ENCODE results near the gene HLA-DQA1.

HLA-DQA1 gene

DNA sequence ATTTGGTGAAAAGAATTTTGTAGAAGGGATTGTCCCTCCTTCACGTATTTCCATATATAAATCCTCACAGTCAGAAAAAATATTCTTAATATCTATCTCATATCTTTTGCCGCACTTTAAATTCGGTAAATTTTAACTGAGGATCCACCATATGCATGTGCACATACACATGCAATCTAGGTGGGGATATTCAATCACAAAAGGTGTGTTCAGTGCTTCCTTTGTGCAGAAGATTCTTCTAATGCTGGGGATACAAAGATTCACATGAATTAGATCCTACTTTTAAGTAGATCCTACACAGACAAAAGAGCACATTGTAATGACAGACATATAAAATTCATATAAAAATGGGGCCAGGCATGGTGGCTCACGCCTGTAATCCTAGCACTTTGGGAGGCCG is 34.0 kb upstream of the HLA-DQA1 start:
- Mint-ChIP-seq H3K36me3 (ENCODE audit: low read depth) (peaks cover 7% of the 10 kb centered on the region), H3K27me3 (ENCODE audit: low read depth, poor library complexity) (peaks cover 5% of the 10 kb centered on the region), H3K4me3 (no peak overlapping the region), H3K4me1 (no peaks in the 10 kb centered on the region), H3K27ac (no peak overlapping the region), H3K9me3 (peaks cover 22% of the 10 kb centered on the region)
- DNase-seq = no peak
- TF ChIP-seq, protein P1, sequence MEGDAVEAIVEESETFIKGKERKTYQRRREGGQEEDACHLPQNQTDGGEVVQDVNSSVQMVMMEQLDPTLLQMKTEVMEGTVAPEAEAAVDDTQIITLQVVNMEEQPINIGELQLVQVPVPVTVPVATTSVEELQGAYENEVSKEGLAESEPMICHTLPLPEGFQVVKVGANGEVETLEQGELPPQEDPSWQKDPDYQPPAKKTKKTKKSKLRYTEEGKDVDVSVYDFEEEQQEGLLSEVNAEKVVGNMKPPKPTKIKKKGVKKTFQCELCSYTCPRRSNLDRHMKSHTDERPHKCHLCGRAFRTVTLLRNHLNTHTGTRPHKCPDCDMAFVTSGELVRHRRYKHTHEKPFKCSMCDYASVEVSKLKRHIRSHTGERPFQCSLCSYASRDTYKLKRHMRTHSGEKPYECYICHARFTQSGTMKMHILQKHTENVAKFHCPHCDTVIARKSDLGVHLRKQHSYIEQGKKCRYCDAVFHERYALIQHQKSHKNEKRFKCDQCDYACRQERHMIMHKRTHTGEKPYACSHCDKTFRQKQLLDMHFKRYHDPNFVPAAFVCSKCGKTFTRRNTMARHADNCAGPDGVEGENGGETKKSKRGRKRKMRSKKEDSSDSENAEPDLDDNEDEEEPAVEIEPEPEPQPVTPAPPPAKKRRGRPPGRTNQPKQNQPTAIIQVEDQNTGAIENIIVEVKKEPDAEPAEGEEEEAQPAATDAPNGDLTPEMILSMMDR (IDR thresholded peaks at IDR 0.05) = no peak

DNA sequence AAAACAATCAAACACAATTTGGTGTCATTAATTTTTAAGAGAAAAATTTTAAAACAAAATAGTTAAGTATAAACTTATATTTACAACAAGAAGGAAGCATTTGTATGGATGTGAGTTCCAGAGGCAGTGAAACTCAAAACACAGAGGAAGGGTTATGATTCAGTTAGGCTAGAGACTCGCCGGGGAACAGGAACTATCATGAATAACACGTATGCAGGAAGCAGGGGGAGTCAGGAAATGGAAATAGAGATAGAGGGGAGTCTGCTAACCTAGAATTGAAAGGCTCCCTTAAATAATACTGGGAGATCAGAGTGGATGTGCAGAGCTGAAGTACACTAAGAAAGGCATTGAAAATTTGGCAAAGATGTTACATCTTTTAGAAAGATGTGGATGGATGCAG is 33.3 kb upstream of the HLA-DQA1 start:
- TF ChIP-seq, protein P1 (IDR thresholded peaks at IDR 0.05) = no peak
- DNase-seq = no peak
- peaks cover 15% of the 10 kb centered on the region for H3K9me3 Mint-ChIP-seq
- no peak overlapping the region for H3K27ac Mint-ChIP-seq
- H3K4me3 Mint-ChIP-seq = no peak overlapping the region
- no peaks in the 10 kb centered on the region for H3K4me1 Mint-ChIP-seq
- H3K27me3 Mint-ChIP-seq (ENCODE audit: low read depth, poor library complexity) = peaks cover 5% of the 10 kb centered on the region
- peaks cover 2% of the 10 kb centered on the region for H3K36me3 Mint-ChIP-seq (ENCODE audit: low read depth)

DNA sequence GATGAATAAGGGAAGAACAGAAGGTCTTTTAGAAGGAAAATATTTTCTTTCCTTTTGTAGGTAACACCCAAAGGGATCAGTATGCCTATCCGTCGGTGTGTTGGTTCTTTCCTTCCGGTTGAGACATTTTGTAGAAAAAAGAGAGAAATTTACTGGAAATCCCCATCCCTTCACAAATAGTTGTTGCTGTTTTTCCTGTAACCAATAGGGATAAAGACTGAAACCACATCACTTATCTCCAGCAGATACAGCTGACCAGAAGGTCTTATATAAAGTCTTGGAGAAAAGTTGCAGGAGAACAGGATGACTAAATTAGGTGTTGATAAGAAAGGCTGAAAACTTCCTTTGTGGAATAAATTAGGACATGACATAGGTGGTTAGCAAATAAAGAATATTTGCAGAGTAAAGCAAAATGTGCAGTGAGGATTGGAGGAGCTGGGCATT is 32.8 kb upstream of the HLA-DQA1 start:
- Mint-ChIP-seq H3K36me3 (ENCODE audit: low read depth) (no peaks in the 10 kb centered on the region), H3K4me1 (no peaks in the 10 kb centered on the region), H3K27me3 (ENCODE audit: low read depth, poor library complexity) (peaks cover 5% of the 10 kb centered on the region), H3K9me3 (peaks cover 9% of the 10 kb centered on the region), H3K27ac (no peak overlapping the region), H3K4me3 (no peak overlapping the region)
- TF ChIP-seq, protein P1 (IDR thresholded peaks at IDR 0.05) = no peak
- no peak for DNase-seq

DNA sequence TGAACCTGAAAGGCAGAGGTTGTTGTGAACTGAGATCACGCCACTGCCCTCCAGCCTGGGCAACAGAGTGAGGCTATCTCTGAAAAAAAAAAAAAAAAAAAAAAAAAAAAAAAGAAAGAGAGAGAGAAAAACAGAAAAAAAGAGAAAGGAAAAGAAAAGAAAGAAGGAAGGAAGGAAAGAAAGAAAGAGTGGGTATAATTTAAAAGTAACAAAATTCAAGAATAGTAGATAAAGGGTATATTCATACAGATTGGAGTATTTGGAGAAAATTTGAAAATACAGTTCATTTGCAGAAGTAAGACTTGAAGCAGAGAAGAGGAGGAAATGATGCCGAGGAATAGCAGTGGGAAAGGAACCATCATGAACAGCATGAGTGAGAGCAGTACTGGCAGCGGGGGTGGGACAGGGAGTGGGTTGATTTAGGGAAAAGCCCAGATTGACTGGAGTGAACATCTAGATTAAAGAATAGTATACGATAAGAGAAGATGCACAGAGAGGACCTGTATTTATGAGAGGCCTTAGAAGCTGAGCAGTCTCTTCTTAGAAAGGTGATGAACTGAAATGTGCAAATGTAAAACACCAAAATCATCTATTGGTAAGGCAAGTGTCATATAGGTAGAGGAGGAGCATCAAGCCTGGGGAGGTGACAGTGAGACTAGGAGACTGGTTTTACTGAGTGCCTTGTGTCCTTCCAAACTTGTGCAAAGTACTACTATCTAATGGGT is 29.8 kb upstream of the HLA-DQA1 start:
- no peaks in the 10 kb centered on the region for H3K9me3 Mint-ChIP-seq
- peaks cover 3% of the 10 kb centered on the region for H3K27me3 Mint-ChIP-seq (ENCODE audit: low read depth, poor library complexity)
- TF ChIP-seq, protein P1 (IDR thresholded peaks at IDR 0.05) = no peak
- no peaks in the 10 kb centered on the region for H3K4me1 Mint-ChIP-seq
- H3K36me3 Mint-ChIP-seq (ENCODE audit: low read depth) = no peaks in the 10 kb centered on the region
- no peak for DNase-seq
- no peak overlapping the region for H3K4me3 Mint-ChIP-seq
- no peak overlapping the region for H3K27ac Mint-ChIP-seq

DNA sequence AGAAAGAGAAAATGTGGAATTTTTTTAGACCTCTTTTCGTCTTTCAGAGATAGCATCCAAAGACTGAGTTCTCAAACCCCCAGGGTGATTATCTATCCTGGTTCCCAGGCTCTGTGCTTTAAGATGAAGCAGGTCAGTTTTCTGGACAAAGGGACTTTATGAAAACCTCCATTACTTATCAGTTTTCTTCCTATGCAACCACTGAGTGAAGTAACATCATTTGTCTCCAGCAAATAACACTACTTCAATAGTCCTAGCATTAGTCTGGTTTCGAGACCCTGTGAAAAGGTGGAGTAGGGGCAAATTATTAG is 29.3 kb upstream of the HLA-DQA1 start:
- TF ChIP-seq, protein P1 (IDR thresholded peaks at IDR 0.05) = no peak

DNA sequence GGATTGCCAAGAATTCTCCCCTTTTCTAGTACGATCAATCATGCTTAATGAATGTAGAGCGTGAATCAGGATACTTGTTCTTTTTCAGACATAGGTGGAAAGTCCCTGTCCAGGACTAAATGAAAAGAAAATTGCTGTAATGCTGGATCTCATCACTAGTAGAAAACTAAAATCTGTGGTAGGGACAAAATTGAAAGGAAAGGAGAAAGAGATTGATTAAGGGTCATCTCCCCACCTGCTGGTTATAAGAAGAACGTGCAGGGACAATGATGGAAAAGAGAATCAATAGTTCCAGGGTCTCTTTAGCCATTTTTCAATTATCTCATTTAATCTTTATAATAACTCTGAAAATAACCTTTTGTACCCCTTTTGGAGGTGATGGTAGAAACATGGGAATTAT is 28.8 kb upstream of the HLA-DQA1 start:
- TF ChIP-seq, protein P1 (IDR thresholded peaks at IDR 0.05) = peak; percentile 46
- Mint-ChIP-seq H3K9me3 (no peaks in the 10 kb centered on the region), H3K27me3 (ENCODE audit: low read depth, poor library complexity) (peaks cover 3% of the 10 kb centered on the region), H3K4me1 (no peaks in the 10 kb centered on the region), H3K36me3 (ENCODE audit: low read depth) (no peaks in the 10 kb centered on the region), H3K4me3 (no peak overlapping the region), H3K27ac (no peak overlapping the region)
- no peak for DNase-seq

More for the DNA sequence above, 29.3 kb upstream of the HLA-DQA1 start:
- no peaks in the 10 kb centered on the region for H3K4me1 Mint-ChIP-seq
- no peak overlapping the region for H3K4me3 Mint-ChIP-seq
- DNase-seq = no peak
- H3K27me3 Mint-ChIP-seq (ENCODE audit: low read depth, poor library complexity) = peaks cover 3% of the 10 kb centered on the region
- H3K36me3 Mint-ChIP-seq (ENCODE audit: low read depth) = no peaks in the 10 kb centered on the region
- no peaks in the 10 kb centered on the region for H3K9me3 Mint-ChIP-seq
- H3K27ac Mint-ChIP-seq = no peak overlapping the region

Measured in nephron progenitor cell (in vitro differentiated cells).